Transverse colon (tissue), 4 donors: ENCODE measurements around the gene UXT.

Experiments used
- CTCF ChIP-seq, 5 experiments: fragments of 200-600 bp in 3 of 5; fragments of 450-650 bp in 2 of 5; sonication (generic) in 3 of 5; IDR thresholded peaks; 1 replicate in 2 of 5; 2 replicates in 3 of 5; pipeline ENCODE4 v1.5.1; 2016 to 2017; ENCODE audit warnings: antibody characterized with exemption in 5 of 5, inconsistent platforms in 3 of 5, mild to moderate bottlenecking in 2 of 5, moderate library complexity in 1 of 5
- EP300 ChIP-seq: sonication (generic); formaldehyde crosslinking; IDR thresholded peaks from one replicate; pipeline ENCODE4 v1.6.1; 2017; ENCODE audit warnings: antibody characterized with exemption, low read depth
- POLR2A ChIP-seq: fragments of 450-650 bp; IDR thresholded peaks from one replicate; pipeline ENCODE4 v1.6.1; 2016; ENCODE audit warnings: antibody characterized with exemption, mild to moderate bottlenecking, moderate library complexity
- POLR2AphosphoS5 ChIP-seq, 3 donors: sonication (generic); formaldehyde crosslinking; IDR thresholded peaks; one replicate each; pipeline ENCODE4 v1.6.1; 2016; ENCODE audit warnings: antibody characterized with exemption in 3 of 3

DNA sequence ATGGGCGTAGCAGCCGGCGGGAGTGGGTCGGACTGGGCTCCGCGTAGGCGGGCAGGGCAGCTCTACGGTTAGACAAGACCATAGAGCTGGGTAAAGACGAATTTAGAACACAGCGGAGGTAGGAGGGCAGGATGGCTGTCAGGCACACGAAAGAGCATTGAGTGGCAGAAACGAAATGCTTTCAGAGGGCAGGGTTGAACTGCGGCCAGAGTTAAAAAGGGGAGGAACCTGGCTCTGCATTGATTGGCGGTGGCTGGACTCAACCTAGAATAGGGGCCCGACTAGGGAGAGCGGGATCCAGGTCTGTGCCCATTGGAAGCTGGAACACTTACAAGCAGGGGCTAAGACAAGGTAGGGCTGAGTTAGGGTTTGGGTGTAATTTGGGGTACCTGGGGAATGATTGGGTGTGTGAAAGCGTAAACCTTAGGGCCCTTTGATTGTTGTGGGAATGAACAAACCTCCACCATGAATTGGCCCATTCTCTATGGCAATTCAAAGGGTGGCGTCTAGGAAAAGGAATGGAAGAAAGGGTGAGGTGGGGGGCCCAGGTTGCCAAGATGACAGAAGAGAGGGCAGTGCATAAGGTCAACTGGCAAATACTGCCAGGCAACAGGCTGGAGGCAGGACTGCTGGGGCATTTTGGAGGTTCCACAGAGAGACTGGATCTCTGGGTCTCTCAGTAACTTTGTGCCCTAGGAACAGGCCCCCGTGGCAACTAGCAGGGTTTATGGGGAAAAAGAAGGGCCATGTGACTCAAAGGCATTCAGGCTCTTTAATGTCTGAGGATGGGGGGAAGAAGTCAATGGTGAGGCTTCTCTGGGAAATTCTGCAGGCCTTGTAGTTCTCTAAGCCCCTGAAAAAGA, 7.7 kb downstream of the UXT start:
- TF ChIP-seq CTCF (IDR thresholded peaks at IDR 0.05) (no peak), POLR2A (no peak), POLR2AphosphoS5 (IDR thresholded peaks at IDR 0.05) (peak in 1 of 3 donors; percentile 5), EP300 (no peak)
